Panc1 (cell line): ENCODE measurements around the gene ATCAY.

Experiments used
- POLR2AphosphoS5 ChIP-seq: IDR thresholded peaks from 2 replicates; pipeline ENCODE4 v1.6.1; 2012; ENCODE audit warnings: mild to moderate bottlenecking, low read depth, low read length, moderate library complexity
- REST ChIP-seq, 2 experiments: IDR thresholded peaks; 2 replicates each; pipeline ENCODE4 v1.6.1; 2011 to 2012; ENCODE audit warnings: low read depth in 2 of 2, control low read depth in 1 of 2, low read length in 1 of 2, mild to moderate bottlenecking in 1 of 2, moderate library complexity in 1 of 2; ENCODE audit not compliant: insufficient read depth in 1 of 2
- SIN3A ChIP-seq: IDR thresholded peaks from 2 replicates; pipeline ENCODE4 v1.6.1; 2012; ENCODE audit warnings: low read depth, mild to moderate bottlenecking, low read length, moderate library complexity, borderline replicate concordance; ENCODE audit not compliant: insufficient read depth
- TF ChIP-seq, protein P1 (sequence below): fragments of 450-650 bp; IDR thresholded peaks from 2 replicates; pipeline ENCODE4 v1.5.1; 2017; ENCODE audit warnings: mild to moderate bottlenecking

GRCh38 chr19:3836887-3837286 lies 43.6 kb upstream of the ATCAY start:
- TF ChIP-seq, protein P1, sequence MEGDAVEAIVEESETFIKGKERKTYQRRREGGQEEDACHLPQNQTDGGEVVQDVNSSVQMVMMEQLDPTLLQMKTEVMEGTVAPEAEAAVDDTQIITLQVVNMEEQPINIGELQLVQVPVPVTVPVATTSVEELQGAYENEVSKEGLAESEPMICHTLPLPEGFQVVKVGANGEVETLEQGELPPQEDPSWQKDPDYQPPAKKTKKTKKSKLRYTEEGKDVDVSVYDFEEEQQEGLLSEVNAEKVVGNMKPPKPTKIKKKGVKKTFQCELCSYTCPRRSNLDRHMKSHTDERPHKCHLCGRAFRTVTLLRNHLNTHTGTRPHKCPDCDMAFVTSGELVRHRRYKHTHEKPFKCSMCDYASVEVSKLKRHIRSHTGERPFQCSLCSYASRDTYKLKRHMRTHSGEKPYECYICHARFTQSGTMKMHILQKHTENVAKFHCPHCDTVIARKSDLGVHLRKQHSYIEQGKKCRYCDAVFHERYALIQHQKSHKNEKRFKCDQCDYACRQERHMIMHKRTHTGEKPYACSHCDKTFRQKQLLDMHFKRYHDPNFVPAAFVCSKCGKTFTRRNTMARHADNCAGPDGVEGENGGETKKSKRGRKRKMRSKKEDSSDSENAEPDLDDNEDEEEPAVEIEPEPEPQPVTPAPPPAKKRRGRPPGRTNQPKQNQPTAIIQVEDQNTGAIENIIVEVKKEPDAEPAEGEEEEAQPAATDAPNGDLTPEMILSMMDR: no peak
- TF ChIP-seq REST (IDR thresholded peaks at IDR 0.05; ENCODE audit: insufficient read depth in 1 of 2, low read depth in 2 of 2, low read length in 1 of 2) (no peak), SIN3A (no peak), POLR2AphosphoS5 (no peak)
